ENCODE measurements around the gene CISD2.

DNA sequence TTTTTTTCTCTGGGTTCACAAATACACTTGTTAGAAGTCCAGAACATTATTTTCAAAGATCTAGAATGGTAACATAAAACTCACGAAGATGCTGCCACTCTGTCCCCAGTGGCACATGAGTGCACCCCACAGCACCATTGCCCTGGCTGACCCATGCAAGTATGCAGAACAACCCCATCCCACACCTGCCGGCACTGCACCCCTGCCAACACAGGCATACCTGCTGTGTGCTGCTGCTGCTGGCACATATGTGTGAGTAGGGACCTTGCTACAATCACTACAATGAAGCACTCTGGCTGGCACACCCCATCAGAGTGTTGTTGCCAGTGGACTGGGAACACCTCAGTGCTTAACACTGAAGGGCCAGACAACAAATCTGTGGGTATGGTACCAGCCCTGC, 66.9 kb downstream of the CISD2 start:
- TF ChIP-seq, protein P1, sequence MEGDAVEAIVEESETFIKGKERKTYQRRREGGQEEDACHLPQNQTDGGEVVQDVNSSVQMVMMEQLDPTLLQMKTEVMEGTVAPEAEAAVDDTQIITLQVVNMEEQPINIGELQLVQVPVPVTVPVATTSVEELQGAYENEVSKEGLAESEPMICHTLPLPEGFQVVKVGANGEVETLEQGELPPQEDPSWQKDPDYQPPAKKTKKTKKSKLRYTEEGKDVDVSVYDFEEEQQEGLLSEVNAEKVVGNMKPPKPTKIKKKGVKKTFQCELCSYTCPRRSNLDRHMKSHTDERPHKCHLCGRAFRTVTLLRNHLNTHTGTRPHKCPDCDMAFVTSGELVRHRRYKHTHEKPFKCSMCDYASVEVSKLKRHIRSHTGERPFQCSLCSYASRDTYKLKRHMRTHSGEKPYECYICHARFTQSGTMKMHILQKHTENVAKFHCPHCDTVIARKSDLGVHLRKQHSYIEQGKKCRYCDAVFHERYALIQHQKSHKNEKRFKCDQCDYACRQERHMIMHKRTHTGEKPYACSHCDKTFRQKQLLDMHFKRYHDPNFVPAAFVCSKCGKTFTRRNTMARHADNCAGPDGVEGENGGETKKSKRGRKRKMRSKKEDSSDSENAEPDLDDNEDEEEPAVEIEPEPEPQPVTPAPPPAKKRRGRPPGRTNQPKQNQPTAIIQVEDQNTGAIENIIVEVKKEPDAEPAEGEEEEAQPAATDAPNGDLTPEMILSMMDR (conservative IDR thresholded peaks at IDR 0.05) = no peak
- TF ChIP-seq ZFX (IDR thresholded peaks at IDR 0.05) = no peak
